ENCODE data around the gene PKDREJ.

The PKDREJ gene

GRCh38 chr22:46247443-46247975, 15.6 kb downstream of the PKDREJ start:
- TF ChIP-seq SP1 (IDR thresholded peaks at IDR 0.05) (no peak), LEF1 (IDR thresholded peaks at IDR 0.05; ENCODE audit: borderline replicate concordance) (no peak), FOXM1 (IDR thresholded peaks at IDR 0.05; ENCODE audit: borderline replicate concordance) (no peak), FOXK2 (IDR thresholded peaks at IDR 0.05) (no peak)
- ChIA-PET CTCF (no interaction called here), POLR2A (interaction anchor here (0.8 to 1.0 kb wide), 2 partner anchors 9 to 20 kb away, joined by 3 read pairs; partner anchors contain the start of gene TTC38)
- no peak for DNase-seq (ENCODE audit: extremely low spot score)

- TF ChIP-seq FOXK2 (IDR thresholded peaks at IDR 0.05), result no peak
- TF ChIP-seq NFRKB (IDR thresholded peaks at IDR 0.05), result no peak
- TF ChIP-seq PKNOX1 (IDR thresholded peaks at IDR 0.05), result no peak
- TF ChIP-seq L3MBTL2 (conservative IDR thresholded peaks at IDR 0.05), result no peak
- no peak for TF ChIP-seq ARNT (IDR thresholded peaks at IDR 0.05)
- no peak for TF ChIP-seq BHLHE40 (IDR thresholded peaks at IDR 0.05; ENCODE audit: borderline replicate concordance)
- TF ChIP-seq CTBP1 (IDR thresholded peaks at IDR 0.05; ENCODE audit: borderline replicate concordance), result no peak
- no peak for TF ChIP-seq HDGF (IDR thresholded peaks at IDR 0.05; ENCODE audit: borderline replicate concordance)
- no peak for TF ChIP-seq TARDBP (IDR thresholded peaks at IDR 0.05)
- no peak for TF ChIP-seq LEF1 (IDR thresholded peaks at IDR 0.05; ENCODE audit: borderline replicate concordance)
- TF ChIP-seq SUZ12 (IDR thresholded peaks at IDR 0.05), result no peak
- no peak for TF ChIP-seq ELF4 (IDR thresholded peaks at IDR 0.05)
- no peak for TF ChIP-seq SP1 (IDR thresholded peaks at IDR 0.05)
- TF ChIP-seq FOXM1 (IDR thresholded peaks at IDR 0.05; ENCODE audit: borderline replicate concordance), result no peak
- no peak for TF ChIP-seq FOXA1 (IDR thresholded peaks at IDR 0.05)
- no peak for TF ChIP-seq ZNF384 (IDR thresholded peaks at IDR 0.05)
- DNase-seq (ENCODE audit: extremely low spot score), result no peak
- ChIA-PET POLR2A (interaction anchor here (1.5 to 2.6 kb wide), 2 partner anchors 22 to 90 kb away, joined by 4 to 8 read pairs; partner anchors contain the start of genes TRMU and TTC38), CTCF (no interaction called here)
Measured at GRCh38 chr22:46246178-46246577, 17.0 kb downstream of the PKDREJ start.

- ChIA-PET POLR2A (interaction anchor here (0.8 to 2.6 kb wide), 4 partner anchors 9 to 90 kb away, joined by 3 to 8 read pairs (median 4); partner anchors contain the start of genes TRMU and TTC38), CTCF (no interaction called here)
- no peak for TF ChIP-seq ELF4 (IDR thresholded peaks at IDR 0.05)
- no peak for TF ChIP-seq FOXK2 (IDR thresholded peaks at IDR 0.05)
- TF ChIP-seq FOXA1 (IDR thresholded peaks at IDR 0.05), result no peak
- TF ChIP-seq ARNT (IDR thresholded peaks at IDR 0.05), result no peak
- TF ChIP-seq FOXM1 (IDR thresholded peaks at IDR 0.05; ENCODE audit: borderline replicate concordance), result no peak
- TF ChIP-seq L3MBTL2 (conservative IDR thresholded peaks at IDR 0.05), result no peak
- no peak for DNase-seq (ENCODE audit: extremely low spot score)
Measured at GRCh38 chr22:46245511-46245910, 17.6 kb downstream of the PKDREJ start.

- no peak for TF ChIP-seq TARDBP (IDR thresholded peaks at IDR 0.05)
- TF ChIP-seq L3MBTL2 (conservative IDR thresholded peaks at IDR 0.05), result no peak
- TF ChIP-seq ELF4 (IDR thresholded peaks at IDR 0.05), result no peak
- no peak for TF ChIP-seq BHLHE40 (IDR thresholded peaks at IDR 0.05; ENCODE audit: borderline replicate concordance)
- TF ChIP-seq LEF1 (IDR thresholded peaks at IDR 0.05; ENCODE audit: borderline replicate concordance), result no peak
- no peak for TF ChIP-seq FOXA1 (IDR thresholded peaks at IDR 0.05)
- no peak for TF ChIP-seq FOXK2 (IDR thresholded peaks at IDR 0.05)
- TF ChIP-seq CTBP1 (IDR thresholded peaks at IDR 0.05; ENCODE audit: borderline replicate concordance), result no peak
- no peak for TF ChIP-seq SUZ12 (IDR thresholded peaks at IDR 0.05)
- TF ChIP-seq SP1 (IDR thresholded peaks at IDR 0.05), result no peak
- TF ChIP-seq ARNT (IDR thresholded peaks at IDR 0.05), result no peak
- no peak for TF ChIP-seq FOXM1 (IDR thresholded peaks at IDR 0.05; ENCODE audit: borderline replicate concordance)
- TF ChIP-seq PKNOX1 (IDR thresholded peaks at IDR 0.05), result no peak
- no peak for TF ChIP-seq NFRKB (IDR thresholded peaks at IDR 0.05)
- no peak for TF ChIP-seq ZNF384 (IDR thresholded peaks at IDR 0.05)
- TF ChIP-seq HDGF (IDR thresholded peaks at IDR 0.05; ENCODE audit: borderline replicate concordance), result no peak
- no peak for DNase-seq (ENCODE audit: extremely low spot score)
- ChIA-PET CTCF (no interaction called here), POLR2A (interaction anchor here (0.8 to 2.6 kb wide), 3 partner anchors 9 to 91 kb away, joined by 3 to 8 read pairs (median 3); partner anchors contain the start of genes TRMU and TTC38)
Measured at GRCh38 chr22:46244771-46245170, 18.4 kb downstream of the PKDREJ start.

- POLR2A ChIA-PET, result no interaction called here
- CTCF ChIA-PET, result no interaction called here
- TF ChIP-seq PKNOX1 (IDR thresholded peaks at IDR 0.05) (no peak), FOXM1 (IDR thresholded peaks at IDR 0.05; ENCODE audit: borderline replicate concordance) (no peak), L3MBTL2 (conservative IDR thresholded peaks at IDR 0.05) (no peak), ZNF384 (IDR thresholded peaks at IDR 0.05) (no peak), CTBP1 (IDR thresholded peaks at IDR 0.05; ENCODE audit: borderline replicate concordance) (no peak), ARNT (IDR thresholded peaks at IDR 0.05) (no peak), NFRKB (IDR thresholded peaks at IDR 0.05) (no peak), FOXA1 (IDR thresholded peaks at IDR 0.05) (no peak), LEF1 (IDR thresholded peaks at IDR 0.05; ENCODE audit: borderline replicate concordance) (no peak), ELF4 (IDR thresholded peaks at IDR 0.05) (no peak), HDGF (IDR thresholded peaks at IDR 0.05; ENCODE audit: borderline replicate concordance) (no peak), SUZ12 (IDR thresholded peaks at IDR 0.05) (no peak), BHLHE40 (IDR thresholded peaks at IDR 0.05; ENCODE audit: borderline replicate concordance) (no peak), FOXK2 (IDR thresholded peaks at IDR 0.05) (no peak)
- DNase-seq (ENCODE audit: extremely low spot score), result no peak
Measured at GRCh38 chr22:46242076-46242475, 21.1 kb downstream of the PKDREJ start.

GRCh38 chr22:46241396-46242007, 21.6 kb downstream of the PKDREJ start:
- CTCF ChIA-PET, result no interaction called here
- POLR2A ChIA-PET, result no interaction called here
- TF ChIP-seq L3MBTL2 (conservative IDR thresholded peaks at IDR 0.05) (no peak), PKNOX1 (IDR thresholded peaks at IDR 0.05) (no peak), BHLHE40 (IDR thresholded peaks at IDR 0.05; ENCODE audit: borderline replicate concordance) (no peak), ARNT (IDR thresholded peaks at IDR 0.05) (no peak), FOXM1 (IDR thresholded peaks at IDR 0.05; ENCODE audit: borderline replicate concordance) (no peak), HDGF (IDR thresholded peaks at IDR 0.05; ENCODE audit: borderline replicate concordance) (no peak), TARDBP (IDR thresholded peaks at IDR 0.05) (no peak), NFRKB (IDR thresholded peaks at IDR 0.05) (no peak), ZNF384 (IDR thresholded peaks at IDR 0.05) (no peak), FOXK2 (IDR thresholded peaks at IDR 0.05) (no peak), ELF4 (IDR thresholded peaks at IDR 0.05) (no peak), SP1 (IDR thresholded peaks at IDR 0.05) (no peak), FOXA1 (IDR thresholded peaks at IDR 0.05) (no peak)
- no peak for DNase-seq (ENCODE audit: extremely low spot score)

Measured in HEK293T (cell line).